Endodermal cell (in vitro differentiated cells): Measurements from ENCODE around the gene FLYWCH2. TPM values are rescaled to one million over a fixed set of nuclear protein-coding genes. Genes with fewer than 3 reads are reported as not detected.
A peak's percentile ranks its signal among the peaks of the same experiment; 100 is the strongest.

Experiments used
- DNase-seq: peaks from one replicate; pipeline ENCODE4 v3.0.0-alpha.2; 2017
- H3K27ac ChIP-seq: 2 replicates; pipeline ENCODE4 v1.5.1; 2013; ENCODE audit warnings: mild to moderate bottlenecking, low read depth, low read length, moderate library complexity
- H3K27me3 ChIP-seq: 2 replicates; pipeline ENCODE4 v1.6.1; 2013; ENCODE audit warnings: mild to moderate bottlenecking, low read length, moderate library complexity; ENCODE audit not compliant: insufficient read depth, control insufficient read depth, poor library complexity, severe bottlenecking
- H3K36me3 ChIP-seq: 2 replicates; pipeline ENCODE4 v1.7.0; 2013; ENCODE audit warnings: mild to moderate bottlenecking, low read length, moderate library complexity; ENCODE audit not compliant: control insufficient read depth, insufficient read depth
- H3K4me1 ChIP-seq: one replicate; pipeline ENCODE4 v1.7.0; 2013; ENCODE audit warnings: low read length; ENCODE audit not compliant: control insufficient read depth, insufficient read depth
- H3K4me3 ChIP-seq: 2 replicates; pipeline ENCODE4 v1.5.1; 2013; ENCODE audit warnings: mild to moderate bottlenecking, low read length, moderate library complexity
- H3K9ac ChIP-seq: 2 replicates; pipeline ENCODE4 v1.6.1; 2013; ENCODE audit warnings: mild to moderate bottlenecking, low read length, moderate library complexity; ENCODE audit not compliant: poor library complexity, severe bottlenecking; ENCODE audit errors: extremely low read depth
- H3K9me3 ChIP-seq: 2 replicates; pipeline ENCODE4 v1.6.1; 2013; ENCODE audit warnings: mild to moderate bottlenecking, low read length, moderate library complexity; ENCODE audit not compliant: control insufficient read depth
- H3K27ac Mint-ChIP-seq: 2 replicates; pipeline ENCODE4 v1.8.0; 2020; ENCODE audit warnings: mixed read lengths
- H3K27me3 Mint-ChIP-seq: 2 replicates; pipeline ENCODE4 v1.8.0; 2021; ENCODE audit warnings: mild to moderate bottlenecking, mixed read lengths; ENCODE audit not compliant: insufficient read depth
- H3K36me3 Mint-ChIP-seq: 2 replicates; pipeline ENCODE4 v1.8.0; 2020; ENCODE audit warnings: low read depth, mixed read lengths
- H3K4me1 Mint-ChIP-seq: 2 replicates; pipeline ENCODE4 v1.8.0; 2020; ENCODE audit warnings: mixed read lengths
- H3K4me3 Mint-ChIP-seq: 2 replicates; pipeline ENCODE4 v1.8.0; 2020; ENCODE audit warnings: mild to moderate bottlenecking, moderate library complexity, mixed read lengths
- H3K9me3 Mint-ChIP-seq: 2 replicates; pipeline ENCODE4 v1.8.0; 2020; ENCODE audit warnings: mild to moderate bottlenecking, mixed read lengths
- CTCF ChIP-seq: fragments of 200-600 bp; sonication (generic); conservative IDR thresholded peaks from 2 replicates; pipeline ENCODE4 v1.5.0; 2021; ENCODE audit warnings: antibody characterized with exemption, mild to moderate bottlenecking
- WGBS, 2 experiments: methylation state at CpG; one replicate each; pipeline versions ENCODE4 v1.1.5 to v1.1.7; 2013; ENCODE audit warnings: missing lambda C conversion rate in 2 of 2, mixed read lengths in 1 of 2; ENCODE audit not compliant: insufficient coverage in 1 of 2, insufficient read length in 1 of 2; 5-methylcytosine and 5-hydroxymethylcytosine counted together
- total RNA-seq, 2 donors: library from RNA; stranded (reverse); fragmentation: NEBNext Ultra II Directional in 1 of 2; extraction: Animal tissue kit (Norgen Biotek cat#: 25700) in 1 of 2; gene quantifications; 2 replicates in 1 of 2; 3 replicates in 1 of 2; pipeline ENCODE4 v1.2.1, GENCODE V29; 2021

Gene FLYWCH2
- total RNA-seq, 2 donors from 2014 or later: 30.9 to 35.5 TPM

DNA sequence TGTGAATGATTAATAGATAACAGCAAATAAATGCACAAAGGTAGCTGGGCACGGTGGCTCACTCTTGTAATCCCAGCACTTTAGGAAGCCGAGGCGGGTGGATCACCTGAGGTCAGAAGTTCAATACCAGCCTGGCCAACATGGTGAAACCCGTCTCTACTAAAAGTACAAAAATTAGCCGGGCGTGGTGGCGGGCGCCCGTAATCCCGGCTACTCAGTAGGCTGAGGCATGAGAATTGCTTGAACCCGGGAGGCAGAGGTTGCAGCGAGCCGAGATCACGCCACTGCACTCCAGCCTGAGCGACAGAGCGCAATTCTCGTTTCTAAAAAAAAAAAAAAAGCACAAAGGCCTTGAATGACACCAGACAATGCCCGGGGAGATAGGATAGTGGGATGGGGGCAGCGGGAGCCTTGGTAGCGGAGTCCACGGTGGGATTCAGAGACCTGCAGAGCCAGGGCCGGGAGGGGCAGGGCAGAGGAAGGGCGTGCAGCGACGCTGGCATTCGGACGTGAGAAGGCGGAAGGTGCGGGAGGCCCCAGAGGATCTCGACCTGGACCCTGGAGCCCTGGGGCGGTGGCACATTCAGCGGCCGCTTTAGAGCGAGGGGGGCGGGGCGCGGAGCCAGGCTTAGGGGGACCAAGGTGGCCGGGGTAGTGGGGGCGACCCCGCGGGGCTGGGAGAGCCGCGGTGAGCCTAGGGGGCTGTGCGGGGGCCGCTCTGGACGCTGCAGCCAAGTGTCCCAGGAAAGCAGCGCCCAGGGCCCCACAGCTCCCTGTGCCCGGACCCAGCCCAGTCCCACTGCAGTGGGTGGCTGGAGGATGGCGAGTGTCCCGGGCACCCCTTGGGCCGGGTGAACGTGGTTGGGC lies 999 bp upstream of the FLYWCH2 start:
- no peak for TF ChIP-seq CTCF
- H3K27ac Mint-ChIP-seq: peak overlapping the region; percentile 97
- H3K4me1 Mint-ChIP-seq: peaks cover 6% of the 10 kb centered on the region
- 20 to 38% methylated on average over 32 to 52 of the region's 52 CpGs for WGBS, 2 experiments
- peaks cover 10% of the 10 kb centered on the region for H3K9me3 Mint-ChIP-seq
- no peaks in the 10 kb centered on the region for H3K27me3 ChIP-seq
- H3K4me3 ChIP-seq: peak overlapping the region; percentile 91
- peaks cover 7% of the 10 kb centered on the region for H3K9me3 ChIP-seq
- H3K27me3 Mint-ChIP-seq: peaks cover 17% of the 10 kb centered on the region
- H3K4me1 ChIP-seq: no peaks in the 10 kb centered on the region
- H3K4me3 Mint-ChIP-seq: peak overlapping the region; percentile 72
- H3K36me3 Mint-ChIP-seq: no peaks in the 10 kb centered on the region
- H3K36me3 ChIP-seq: no peaks in the 10 kb centered on the region
- H3K27ac ChIP-seq: peak overlapping the region; percentile 53
- no peak overlapping the region for H3K9ac ChIP-seq
- DNase-seq: no peak

DNA sequence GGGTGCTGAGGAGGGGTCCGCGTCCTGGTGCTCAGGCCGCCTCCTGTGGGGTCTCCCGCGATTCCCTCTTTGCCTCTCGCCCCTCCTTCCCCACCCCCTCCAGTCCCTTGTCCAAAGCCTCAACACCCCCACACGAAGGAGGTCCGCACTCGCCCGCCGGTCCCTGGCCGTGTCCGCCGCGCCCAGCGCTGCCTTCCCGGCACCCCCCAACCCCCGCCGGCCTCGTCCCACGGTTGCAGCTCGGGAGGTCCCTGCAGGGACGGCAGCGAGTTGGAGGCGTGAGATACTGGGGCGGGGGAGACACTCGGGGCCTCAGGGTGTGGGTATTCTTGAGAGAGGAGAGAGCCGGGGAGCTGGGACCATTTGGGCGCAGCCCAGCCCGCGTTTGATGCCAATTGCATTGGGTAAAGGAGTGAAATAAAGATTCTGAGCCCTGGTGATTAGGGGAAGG lies 468 bp downstream of the FLYWCH2 start:
- Mint-ChIP-seq H3K36me3 (no peaks in the 10 kb centered on the region), H3K27ac (peak overlapping the region; percentile 66), H3K4me3 (peak overlapping the region; percentile 72), H3K9me3 (peaks cover 10% of the 10 kb centered on the region), H3K4me1 (peaks cover 6% of the 10 kb centered on the region), H3K27me3 (peaks cover 13% of the 10 kb centered on the region)
- no peak for DNase-seq
- 2 to 7% methylated on average over 7 to 31 of the region's 31 CpGs for WGBS, 2 experiments
- Histone ChIP-seq H3K4me3 (peak overlapping the region; percentile 91), H3K27ac (no peak overlapping the region), H3K9ac (peak overlapping the region; percentile 47), H3K4me1 (no peaks in the 10 kb centered on the region), H3K36me3 (no peaks in the 10 kb centered on the region), H3K9me3 (peaks cover 7% of the 10 kb centered on the region), H3K27me3 (no peaks in the 10 kb centered on the region)
- peak; percentile 9 for TF ChIP-seq CTCF

DNA sequence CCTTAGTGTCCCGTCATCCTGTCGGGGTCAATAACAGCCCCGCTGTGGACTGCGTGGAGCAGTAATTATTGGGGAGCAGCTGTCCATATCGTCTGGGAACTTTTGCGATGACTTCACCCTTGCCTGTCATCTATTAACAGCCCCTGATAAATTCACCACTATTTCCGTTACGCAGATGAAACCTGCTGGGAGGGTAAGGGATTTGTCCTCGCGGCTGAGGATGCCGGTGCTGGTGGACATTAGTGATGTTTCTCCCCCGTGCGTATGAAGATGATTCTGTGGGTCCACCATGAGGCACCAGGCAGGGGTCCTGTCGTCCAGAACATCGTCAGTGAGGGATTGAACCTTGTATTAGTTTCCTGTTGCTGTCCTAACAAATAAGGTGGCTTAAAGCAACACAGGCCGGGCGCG lies 1.0 kb downstream of the FLYWCH2 start:
- Histone ChIP-seq H3K9ac (peak overlapping the region; percentile 47), H3K4me1 (no peaks in the 10 kb centered on the region), H3K27ac (no peak overlapping the region), H3K36me3 (no peaks in the 10 kb centered on the region), H3K9me3 (peaks cover 7% of the 10 kb centered on the region), H3K4me3 (peak overlapping the region; percentile 91), H3K27me3 (no peaks in the 10 kb centered on the region)
- Mint-ChIP-seq H3K27ac (peak overlapping the region; percentile 66), H3K36me3 (no peaks in the 10 kb centered on the region), H3K9me3 (peaks cover 10% of the 10 kb centered on the region), H3K4me1 (peaks cover 6% of the 10 kb centered on the region), H3K27me3 (peaks cover 13% of the 10 kb centered on the region), H3K4me3 (peak overlapping the region; percentile 72)
- 80 to 84% methylated on average over 14 to 18 of the region's 18 CpGs for WGBS, 2 experiments
- TF ChIP-seq CTCF: no peak
- no peak for DNase-seq
